Chondrocyte (in vitro differentiated cells): ENCODE measurements around the gene TRABD2B. TPM values are rescaled to one million over a fixed set of nuclear protein-coding genes. Genes with fewer than 3 reads are reported as not detected.

ENCODE experiments used
- DNase-seq: peaks from one replicate; pipeline ENCODE4 v3.0.0; 2021; ENCODE audit warnings: mixed read lengths, low spot score
- H3K27ac Mint-ChIP-seq: one replicate; pipeline ENCODE4 v1.8.0; 2021; ENCODE audit warnings: mild to moderate bottlenecking, moderate library complexity, mixed read lengths; ENCODE audit not compliant: unreplicated experiment
- H3K27me3 Mint-ChIP-seq: 2 replicates; pipeline ENCODE4 v1.8.0; 2021; ENCODE audit warnings: low read depth, mixed read lengths
- H3K36me3 Mint-ChIP-seq: 2 replicates; pipeline ENCODE4 v1.8.0; 2021; ENCODE audit warnings: low read depth, mixed read lengths
- H3K4me1 Mint-ChIP-seq: 2 replicates; pipeline ENCODE4 v1.8.0; 2021; ENCODE audit warnings: low read depth, mild to moderate bottlenecking, mixed read lengths
- H3K4me3 Mint-ChIP-seq: one replicate; pipeline ENCODE4 v1.8.0; 2021; ENCODE audit warnings: mild to moderate bottlenecking, moderate library complexity, mixed read lengths; ENCODE audit not compliant: unreplicated experiment
- H3K9me3 Mint-ChIP-seq: 2 replicates; pipeline ENCODE4 v1.8.0; 2021; ENCODE audit warnings: low read depth, mixed read lengths
- total RNA-seq: library from RNA; stranded (reverse); gene quantifications from 3 replicates; pipeline ENCODE4 v1.2.1, GENCODE V29; 2021
- TF ChIP-seq, protein P1 (sequence below): fragments of 200-600 bp; sonication (generic); IDR thresholded peaks from 2 replicates; pipeline ENCODE4 v1.5.0; 2021; ENCODE audit warnings: antibody characterized with exemption, mild to moderate bottlenecking, moderate library complexity

The TRABD2B gene
- total RNA-seq, 1 donor from 2014 or later, result 0.90 TPM

DNA sequence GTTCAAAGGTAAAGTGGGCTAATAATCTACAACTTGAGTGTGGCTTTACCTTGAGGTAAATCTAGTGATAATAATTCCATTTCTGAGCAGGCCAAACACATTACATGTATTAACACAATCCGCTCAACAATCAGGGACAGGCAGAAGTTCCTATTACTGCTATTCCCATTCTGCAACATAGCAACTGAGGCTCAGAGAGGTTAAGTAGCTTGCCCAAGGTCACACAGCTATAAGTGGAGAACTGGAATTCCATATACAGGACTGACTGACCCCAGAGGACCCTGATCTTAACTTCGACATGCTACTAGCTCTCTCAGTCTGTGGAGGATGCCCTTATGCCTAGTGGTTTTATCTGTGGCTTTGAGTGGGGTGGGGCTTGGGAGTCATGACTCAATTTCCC is 110.1 kb downstream of the TRABD2B start:
- Mint-ChIP-seq H3K27me3 (peaks cover 22% of the 10 kb centered on the region), H3K36me3 (no peaks in the 10 kb centered on the region), H3K9me3 (no peaks in the 10 kb centered on the region), H3K4me1 (peaks cover 3% of the 10 kb centered on the region), H3K4me3 (no peak overlapping the region), H3K27ac (no peak overlapping the region)
- TF ChIP-seq, protein P1, sequence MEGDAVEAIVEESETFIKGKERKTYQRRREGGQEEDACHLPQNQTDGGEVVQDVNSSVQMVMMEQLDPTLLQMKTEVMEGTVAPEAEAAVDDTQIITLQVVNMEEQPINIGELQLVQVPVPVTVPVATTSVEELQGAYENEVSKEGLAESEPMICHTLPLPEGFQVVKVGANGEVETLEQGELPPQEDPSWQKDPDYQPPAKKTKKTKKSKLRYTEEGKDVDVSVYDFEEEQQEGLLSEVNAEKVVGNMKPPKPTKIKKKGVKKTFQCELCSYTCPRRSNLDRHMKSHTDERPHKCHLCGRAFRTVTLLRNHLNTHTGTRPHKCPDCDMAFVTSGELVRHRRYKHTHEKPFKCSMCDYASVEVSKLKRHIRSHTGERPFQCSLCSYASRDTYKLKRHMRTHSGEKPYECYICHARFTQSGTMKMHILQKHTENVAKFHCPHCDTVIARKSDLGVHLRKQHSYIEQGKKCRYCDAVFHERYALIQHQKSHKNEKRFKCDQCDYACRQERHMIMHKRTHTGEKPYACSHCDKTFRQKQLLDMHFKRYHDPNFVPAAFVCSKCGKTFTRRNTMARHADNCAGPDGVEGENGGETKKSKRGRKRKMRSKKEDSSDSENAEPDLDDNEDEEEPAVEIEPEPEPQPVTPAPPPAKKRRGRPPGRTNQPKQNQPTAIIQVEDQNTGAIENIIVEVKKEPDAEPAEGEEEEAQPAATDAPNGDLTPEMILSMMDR, result no peak
- no peak for DNase-seq

DNA sequence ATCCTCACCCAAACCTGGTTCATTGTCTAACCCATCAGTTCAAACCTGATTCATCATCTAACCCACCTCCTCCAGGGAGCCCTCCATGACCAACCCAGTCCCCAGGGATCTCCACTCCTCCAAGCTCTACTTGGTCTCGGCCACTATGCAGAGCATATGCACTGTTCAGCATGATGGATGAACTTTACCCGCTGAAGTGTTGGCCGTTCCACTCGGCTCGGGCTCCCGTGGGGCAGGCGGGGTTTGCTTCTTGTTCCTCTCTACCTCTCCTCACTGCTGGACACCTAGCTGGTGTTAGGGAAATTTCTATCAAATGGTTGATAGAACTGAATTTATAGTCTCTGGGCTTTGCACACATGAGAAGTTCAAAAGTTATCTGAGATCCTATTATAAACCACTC is 111.0 kb downstream of the TRABD2B start:
- Mint-ChIP-seq H3K27me3 (peaks cover 22% of the 10 kb centered on the region), H3K4me3 (no peak overlapping the region)

DNA sequence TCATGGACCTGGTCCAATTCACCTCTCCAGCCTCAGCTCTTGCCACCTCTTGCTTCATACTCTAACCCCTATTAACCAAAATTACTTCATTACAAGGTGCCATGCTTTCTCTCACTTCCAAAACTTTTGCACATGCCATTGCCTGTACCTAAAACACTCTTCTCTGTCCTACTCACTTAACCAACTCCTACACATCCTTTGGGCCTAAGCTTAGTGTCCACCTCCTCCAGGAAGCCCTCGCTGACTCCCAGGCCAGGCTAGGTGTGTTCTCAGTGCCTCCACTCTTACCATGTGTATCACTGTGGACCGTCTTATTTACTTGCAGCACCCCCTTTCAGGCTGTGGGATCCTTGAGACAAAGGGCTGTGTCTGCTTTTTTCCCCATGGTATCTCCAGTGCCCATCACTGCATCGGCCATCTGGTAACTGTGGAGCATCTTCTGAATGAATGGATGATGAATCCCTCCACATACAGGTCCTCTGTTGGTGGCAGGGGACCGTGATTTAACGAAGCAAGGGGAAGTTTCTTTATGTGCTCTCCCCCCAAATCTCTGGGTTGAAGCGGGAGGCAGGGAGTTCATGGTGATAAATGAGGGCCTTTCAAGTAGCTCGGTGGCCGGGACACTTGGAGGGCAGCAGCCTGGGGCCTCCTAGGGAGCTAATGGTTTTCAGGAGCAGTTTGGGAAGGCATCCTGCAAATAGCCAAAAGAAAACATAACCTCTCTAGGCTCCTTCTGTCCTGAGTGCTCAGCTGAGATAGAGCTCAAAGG is 111.9 kb downstream of the TRABD2B start:
- Mint-ChIP-seq H3K36me3 (no peaks in the 10 kb centered on the region), H3K27ac (no peak overlapping the region), H3K9me3 (no peaks in the 10 kb centered on the region), H3K4me1 (peaks cover 9% of the 10 kb centered on the region), H3K4me3 (no peak overlapping the region), H3K27me3 (peaks cover 22% of the 10 kb centered on the region)
- no peak for DNase-seq
- TF ChIP-seq, protein P1, result no peak

More for the DNA sequence above, 111.0 kb downstream of the TRABD2B start:
- TF ChIP-seq, protein P1, result no peak
- H3K4me1 Mint-ChIP-seq, result peaks cover 9% of the 10 kb centered on the region
- H3K27ac Mint-ChIP-seq, result no peak overlapping the region
- DNase-seq, result no peak
- H3K36me3 Mint-ChIP-seq, result no peaks in the 10 kb centered on the region
- H3K9me3 Mint-ChIP-seq, result no peaks in the 10 kb centered on the region

DNA sequence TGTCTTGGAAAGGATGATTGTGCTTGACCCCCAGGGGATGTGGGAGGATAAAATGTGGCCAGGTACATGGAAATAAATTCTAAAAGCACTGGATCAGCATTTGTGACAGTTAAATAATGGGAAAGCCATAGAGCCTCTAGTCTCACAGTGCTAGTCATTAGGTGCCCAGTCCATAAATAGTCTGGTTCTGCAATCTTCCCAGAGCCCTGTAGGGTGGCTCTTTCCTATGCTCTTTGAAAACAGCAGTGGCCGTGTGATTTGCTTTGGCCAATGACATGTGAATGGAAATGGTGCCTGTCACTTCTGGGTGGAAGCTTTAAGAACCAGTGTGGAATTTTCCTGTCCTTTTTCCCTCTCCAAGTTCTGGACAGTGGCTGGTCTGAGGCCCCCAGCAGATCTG is 113.2 kb downstream of the TRABD2B start:
- Mint-ChIP-seq H3K36me3 (no peaks in the 10 kb centered on the region), H3K4me1 (peaks cover 9% of the 10 kb centered on the region), H3K4me3 (no peak overlapping the region), H3K27me3 (peaks cover 21% of the 10 kb centered on the region), H3K27ac (no peak overlapping the region), H3K9me3 (no peaks in the 10 kb centered on the region)
- TF ChIP-seq, protein P1, result no peak
- no peak for DNase-seq

DNA sequence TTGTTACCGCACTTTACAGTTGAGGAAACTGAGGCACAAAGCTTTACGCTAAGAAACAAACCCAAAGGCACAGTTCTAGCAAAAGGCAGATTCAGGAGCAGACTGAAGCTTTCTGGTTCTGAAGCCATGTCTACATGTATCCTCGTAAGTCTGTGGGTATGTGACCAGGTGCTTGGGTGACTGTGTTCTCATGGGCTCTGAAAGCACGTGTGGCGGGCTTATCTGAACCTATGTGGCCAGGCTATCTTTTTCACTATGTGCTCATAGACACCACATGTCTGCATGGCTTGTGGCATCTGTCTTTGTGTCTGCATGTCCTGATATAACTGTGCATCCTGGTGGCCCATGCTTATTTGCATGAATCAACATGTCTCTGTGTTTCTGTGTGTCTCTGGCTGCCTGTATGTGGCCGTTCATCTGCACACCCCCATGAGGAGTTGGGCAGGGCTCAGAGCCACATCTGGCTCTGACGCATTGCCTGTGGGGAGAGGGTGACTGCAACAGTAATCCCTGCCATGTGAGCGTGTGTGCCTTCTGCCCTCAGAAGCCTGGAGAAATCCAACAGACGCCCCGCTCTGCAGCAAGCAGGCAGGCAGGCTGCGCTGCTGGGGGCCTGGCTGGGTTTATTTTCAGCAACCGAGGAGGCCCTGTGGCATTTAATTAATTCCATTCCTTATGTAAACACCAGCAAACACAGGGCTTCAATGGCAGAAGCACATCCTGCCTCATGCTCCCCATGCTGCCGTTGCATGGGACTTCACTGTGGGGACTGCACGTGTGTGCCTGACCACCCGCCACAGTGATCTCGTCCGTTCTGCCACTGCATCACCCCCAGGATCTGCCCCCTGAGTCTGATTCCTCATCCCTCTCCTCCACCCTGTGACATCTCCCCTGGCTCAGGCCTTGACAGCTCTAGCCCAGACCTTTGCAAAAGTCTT is 115.4 kb downstream of the TRABD2B start:
- TF ChIP-seq, protein P1, result no peak
- Mint-ChIP-seq H3K4me1 (peaks cover 9% of the 10 kb centered on the region), H3K4me3 (no peak overlapping the region), H3K36me3 (no peaks in the 10 kb centered on the region), H3K27ac (no peak overlapping the region), H3K27me3 (peaks cover 21% of the 10 kb centered on the region), H3K9me3 (no peaks in the 10 kb centered on the region)
- no peak for DNase-seq
